ENCODE data around the gene NEMP2. TPM values are rescaled to one million over a fixed set of nuclear protein-coding genes. Genes with fewer than 3 reads are reported as not detected.

Gene NEMP2
- total RNA-seq, 2 experiments from 2014 or later, result 17.2 to 19.5 TPM

DNA sequence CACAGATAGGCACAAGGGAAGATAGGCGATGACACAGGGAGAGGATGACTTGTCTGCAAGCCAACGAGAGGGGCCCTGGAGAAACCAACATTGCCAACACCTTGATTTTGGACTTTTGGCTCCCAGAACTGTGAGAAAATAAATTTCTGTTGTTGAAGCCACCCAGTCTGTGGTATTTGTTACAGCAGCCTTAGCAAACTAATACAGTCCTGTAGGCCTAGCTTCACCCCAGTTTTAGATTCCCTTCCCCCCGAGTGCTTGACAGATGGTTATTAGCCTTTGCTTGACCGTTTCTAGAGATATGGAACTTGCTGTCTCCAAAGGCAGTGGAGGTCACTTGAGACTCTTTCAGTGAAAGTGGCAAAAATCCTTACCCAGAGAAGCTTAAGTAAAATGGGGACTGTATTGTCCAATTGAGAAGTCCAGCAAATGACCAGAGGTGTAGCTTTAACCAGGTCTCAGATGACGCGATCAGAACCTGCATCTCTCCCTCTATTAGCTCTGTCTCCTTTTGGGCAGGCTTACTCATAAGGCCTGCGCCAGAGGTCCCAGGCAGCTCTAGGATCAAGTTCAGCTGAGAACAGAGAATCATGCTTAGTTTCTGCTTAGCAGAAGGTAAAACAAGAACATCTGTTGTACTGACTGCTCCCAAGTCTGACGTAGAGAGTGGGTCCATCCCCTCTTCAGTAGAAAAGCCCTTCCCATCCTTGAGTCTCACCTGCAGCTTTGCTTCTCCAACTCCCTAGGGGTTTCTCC lies 76.0 kb downstream of the NEMP2 start:
- Mint-ChIP-seq H3K27ac (no peak overlapping the region), H3K27me3 (no peaks in the 10 kb centered on the region), H3K4me3 (no peak overlapping the region), H3K36me3 (ENCODE audit: low read depth) (peaks cover 34% of the 10 kb centered on the region), H3K4me1 (ENCODE audit: low read depth) (peaks cover 42% of the 10 kb centered on the region), H3K9me3 (peaks cover 1% of the 10 kb centered on the region)
- no peak for ATAC-seq
- DNase-seq, result no peak
- ChIA-PET CTCF (interaction anchor here (0.6 kb wide), 1 partner anchor 34 kb away, joined by 3 read pairs; no protein-coding TSS in a partner anchor), POLR2A (no interaction called here)
- intact Hi-C loops (cut with micrococcal nuclease), result no loop called here
- no peak for TF ChIP-seq CTCF (IDR thresholded peaks at IDR 0.05)

- no peaks in the 10 kb centered on the region for H3K27me3 Mint-ChIP-seq
- no peak overlapping the region for H3K27ac Mint-ChIP-seq
- no peak overlapping the region for H3K4me3 Mint-ChIP-seq
- CTCF ChIA-PET, result interaction anchor here (2.1 kb wide), 1 partner anchor 24 kb away, joined by 4 read pairs; no protein-coding TSS in a partner anchor
- peaks cover 2% of the 10 kb centered on the region for H3K9me3 Mint-ChIP-seq
- ATAC-seq, result no peak
- intact Hi-C loops (cut with micrococcal nuclease), result no loop called here
- no peak for TF ChIP-seq CTCF (IDR thresholded peaks at IDR 0.05)
- H3K4me1 Mint-ChIP-seq (ENCODE audit: low read depth), result peaks cover 43% of the 10 kb centered on the region
- POLR2A ChIA-PET, result no interaction called here
- peaks cover 40% of the 10 kb centered on the region for H3K36me3 Mint-ChIP-seq (ENCODE audit: low read depth)
- no peak for DNase-seq
These were observed 77.3 kb downstream of the NEMP2 start for GRCh38 chr2:190457256-190457655.

DNA sequence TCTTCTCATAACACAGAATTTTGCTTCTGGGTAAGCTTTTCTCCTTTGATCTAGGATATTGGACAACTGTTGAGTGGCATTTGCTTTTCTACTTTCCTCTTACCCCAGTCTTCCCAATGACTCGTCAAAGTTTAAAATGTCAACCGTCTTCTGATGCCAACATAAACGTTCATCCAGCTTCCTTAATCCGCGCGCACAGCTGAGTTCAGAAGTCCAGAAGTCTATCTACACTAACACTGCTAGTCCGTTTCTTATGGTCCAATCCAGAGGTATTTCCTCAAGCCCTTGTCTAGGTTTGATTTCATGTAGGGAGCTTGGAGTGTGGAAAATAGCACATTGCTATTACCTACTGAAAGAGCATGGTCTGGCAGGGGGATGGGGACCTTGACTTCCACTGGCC lies 77.7 kb downstream of the NEMP2 start:
- Mint-ChIP-seq H3K9me3 (peaks cover 2% of the 10 kb centered on the region), H3K4me3 (no peak overlapping the region), H3K27ac (no peak overlapping the region), H3K36me3 (ENCODE audit: low read depth) (peaks cover 40% of the 10 kb centered on the region), H3K27me3 (no peaks in the 10 kb centered on the region), H3K4me1 (ENCODE audit: low read depth) (peaks cover 43% of the 10 kb centered on the region)
- POLR2A ChIA-PET, result interaction anchor here (0.8 kb wide), 1 partner anchor 50 kb away, joined by 3 read pairs; no protein-coding TSS in a partner anchor
- CTCF ChIA-PET, result interaction anchor here (2.1 kb wide), 1 partner anchor 24 kb away, joined by 4 read pairs; no protein-coding TSS in a partner anchor
- intact Hi-C loops (cut with micrococcal nuclease), result no loop called here
- no peak for DNase-seq
- no peak for ATAC-seq
- TF ChIP-seq CTCF (IDR thresholded peaks at IDR 0.05), result no peak

- no peak for DNase-seq
- Mint-ChIP-seq H3K4me3 (no peak overlapping the region), H3K36me3 (ENCODE audit: low read depth) (peaks cover 40% of the 10 kb centered on the region), H3K27me3 (no peaks in the 10 kb centered on the region), H3K4me1 (ENCODE audit: low read depth) (peaks cover 45% of the 10 kb centered on the region), H3K27ac (no peak overlapping the region), H3K9me3 (peaks cover 2% of the 10 kb centered on the region)
- POLR2A ChIA-PET, result no interaction called here
- ATAC-seq, result no peak
- CTCF ChIA-PET, result interaction anchor here (2.1 kb wide), 1 partner anchor 22 kb away, joined by 4 read pairs; no protein-coding TSS in a partner anchor
- intact Hi-C loops (cut with micrococcal nuclease), result no loop called here
- TF ChIP-seq CTCF (IDR thresholded peaks at IDR 0.05), result no peak
These were observed 79.0 kb downstream of the NEMP2 start for GRCh38 chr2:190455358-190456095.

DNA sequence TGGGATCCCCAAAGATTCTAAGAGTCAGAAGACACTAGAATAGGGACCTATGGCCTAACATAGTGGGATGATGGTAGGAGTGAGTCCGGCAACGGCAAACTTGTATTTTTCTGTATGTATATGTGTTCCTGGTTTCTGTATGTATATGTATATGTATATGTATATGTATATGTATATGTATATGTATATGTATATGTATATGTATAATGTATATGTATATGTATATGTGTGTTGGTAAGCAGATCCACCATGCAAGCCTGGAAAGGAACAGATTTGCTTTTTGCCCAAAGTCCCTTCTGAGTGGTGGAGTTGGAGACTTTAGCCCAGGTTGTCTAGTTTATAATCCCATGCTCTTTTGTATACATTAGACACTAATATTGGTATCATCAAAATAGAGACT lies 79.7 kb downstream of the NEMP2 start:
- no peak for ATAC-seq
- Mint-ChIP-seq H3K36me3 (ENCODE audit: low read depth) (peaks cover 38% of the 10 kb centered on the region), H3K4me1 (ENCODE audit: low read depth) (peaks cover 40% of the 10 kb centered on the region), H3K27ac (no peak overlapping the region), H3K4me3 (no peak overlapping the region), H3K9me3 (peaks cover 2% of the 10 kb centered on the region), H3K27me3 (no peaks in the 10 kb centered on the region)
- POLR2A ChIA-PET, result no interaction called here
- CTCF ChIA-PET, result no interaction called here
- intact Hi-C loops (cut with micrococcal nuclease), result no loop called here
- TF ChIP-seq CTCF (IDR thresholded peaks at IDR 0.05), result no peak
- no peak for DNase-seq

All from activated CD8-positive, alpha-beta T cell treated with anti-CD3 and anti-CD28 coated beads for 36 hours (primary cell).